Ovary (tissue), 9 donors: ENCODE results near the gene GRAMD4. TPM values are rescaled to one million over a fixed set of nuclear protein-coding genes. Genes with fewer than 3 reads are reported as not detected.

Source experiments
- DNase-seq, 5 donors: peaks; one replicate each; pipeline ENCODE4 v3.0.0-alpha.2; 2019 to 2020
- H3K27ac ChIP-seq, 2 donors: fragments of 200-600 bp; one replicate each; pipeline versions ENCODE4 v1.5.1 to v1.8.0; 2019 to 2022
- H3K27me3 ChIP-seq: fragments of 200-600 bp; one replicate; pipeline ENCODE4 v1.8.0; 2022
- H3K36me3 ChIP-seq: fragments of 200-600 bp; sonication (generic); one replicate; pipeline ENCODE4 v1.5.1; 2019
- H3K4me1 ChIP-seq: one replicate; pipeline ENCODE4 v1.8.1; 2013; ENCODE audit warnings: mild to moderate bottlenecking, moderate library complexity; ENCODE audit not compliant: insufficient read depth
- H3K4me3 ChIP-seq: fragments of 200-600 bp; sonication (generic); one replicate; pipeline ENCODE4 v1.5.1; 2017
- H3K9me3 ChIP-seq, 2 donors: fragments of 200-600 bp in 1 of 2; sonication (generic) in 1 of 2; one replicate each; pipeline versions ENCODE4 v1.5.1 to v1.8.1; 2013 to 2019; ENCODE audit warnings: mild to moderate bottlenecking in 1 of 2, moderate library complexity in 1 of 2
- CTCF ChIP-seq, 3 donors: fragments of 450-650 bp in 2 of 3; fragments of 200-600 bp in 1 of 3; IDR thresholded peaks; one replicate each; pipeline versions ENCODE4 v1.5.1 to v1.8.0; 2016 to 2022; ENCODE audit warnings: antibody characterized with exemption in 3 of 3, mild to moderate bottlenecking in 1 of 3
- EP300 ChIP-seq: sonication (generic); formaldehyde crosslinking; IDR thresholded peaks from one replicate; pipeline ENCODE4 v1.6.1; 2017; ENCODE audit warnings: antibody characterized with exemption
- POLR2A ChIP-seq: fragments of 450-650 bp; IDR thresholded peaks from one replicate; pipeline ENCODE4 v1.6.1; 2017; ENCODE audit warnings: antibody characterized with exemption, mild to moderate bottlenecking, moderate library complexity
- WGBS, 3 donors: extraction: QIAGEN DNeasy Blood & Tissue Kit in 1 of 3; methylation state at CpG; one replicate each; pipeline versions ENCODE4 v1.1.5 to v1.1.7; 2013 to 2017; 5-methylcytosine and 5-hydroxymethylcytosine counted together
- intact Hi-C, 4 donors: fragments of 100-400 bp; cut with DNase I; formaldehyde crosslinking; loops; one replicate each; pipeline versions ENCODE4 v1.11.0 to v1.15.1; 2022 to 2023
- polyA plus RNA-seq, 2 donors: library from polyadenylated mRNA; stranded (reverse); fragments of 200-250 nt in 1 of 2; fragments of 350-450 nt in 1 of 2; fragmentation: Illumina TruSeq in 1 of 2; extraction: RNeasy Lipid Tissue Mini Kit (QIAGEN cat#74804) in 1 of 2; gene quantifications; one replicate each; pipeline ENCODE4 v1.2.3, GENCODE V29; 2013 to 2014
- total RNA-seq, 7 donors: library from RNA; depleted of rRNA in 2 of 7; stranded (reverse); fragments of >200 nt in 2 of 7; fragmentation: NEBNext Ultra II Directional in 3 of 7; extraction: Animal tissue kit (Norgen Biotek cat#: 25700) in 3 of 7; gene quantifications; one replicate each; pipeline versions ENCODE4 v1.1.0 to v1.2.4, GENCODE V29; 2016 to 2023
- donor health status: DM: no; HTN: no; CAD: no; lungs with moderate emphysema.
- donor health status: DM: no; HTN: no; CAD: no.
- donor health status: Bipolar disorder and iron deficiency.
- donor health status: DM: yes; HTN: yes; CAD: no.
- donor health status: DM: no; HTN: no; CAD: no.
- donor health status: DM: yes; HTN: yes; CAD: no.

The GRAMD4 gene
- total and polyA plus RNA-seq, 9 donors: 6.2 to 40.4 (median 27.8) TPM

DNA sequence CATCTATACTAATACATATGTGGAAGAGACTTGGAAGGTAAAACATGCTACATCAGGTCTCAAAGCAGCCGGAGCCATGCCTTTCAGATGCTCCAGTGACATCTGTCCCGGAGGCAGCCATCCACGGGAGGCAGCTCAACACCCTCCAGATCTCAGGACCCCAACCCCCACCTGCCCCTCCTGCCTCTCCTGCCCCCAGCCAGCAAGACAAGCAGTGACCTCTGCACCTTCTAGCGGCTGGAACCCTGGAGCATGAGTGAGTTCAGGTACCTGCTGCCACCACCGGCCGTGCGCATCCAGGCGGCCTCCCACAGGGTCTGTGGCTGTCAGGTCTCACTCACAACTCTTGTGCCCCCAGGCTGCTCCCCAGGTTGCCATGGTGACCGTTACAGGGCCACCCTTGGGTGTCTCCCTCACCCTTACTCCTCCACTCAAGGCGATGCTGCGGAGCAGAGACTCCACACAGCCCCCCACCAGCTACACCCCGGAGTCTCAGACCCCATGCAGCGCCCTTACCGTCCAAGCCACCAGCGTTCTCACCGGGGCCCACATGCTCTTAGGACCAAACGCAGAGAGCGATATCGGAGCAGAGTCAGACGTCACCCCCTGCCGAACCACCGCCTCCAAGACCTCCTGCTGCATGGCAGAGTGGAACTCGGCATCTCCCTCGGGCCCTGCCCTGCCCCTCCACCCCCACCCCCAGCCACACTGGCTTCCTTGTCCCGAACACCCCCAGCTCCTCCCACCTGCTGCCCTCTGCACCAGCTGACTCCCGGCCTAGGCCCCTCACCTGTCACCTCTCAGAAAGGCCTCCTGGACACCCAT lies 83.2 kb downstream of the GRAMD4 start:
- WGBS, 3 donors: 90 to 93% (median 92%) methylated on average over 26 of the region's 26 CpGs

DNA sequence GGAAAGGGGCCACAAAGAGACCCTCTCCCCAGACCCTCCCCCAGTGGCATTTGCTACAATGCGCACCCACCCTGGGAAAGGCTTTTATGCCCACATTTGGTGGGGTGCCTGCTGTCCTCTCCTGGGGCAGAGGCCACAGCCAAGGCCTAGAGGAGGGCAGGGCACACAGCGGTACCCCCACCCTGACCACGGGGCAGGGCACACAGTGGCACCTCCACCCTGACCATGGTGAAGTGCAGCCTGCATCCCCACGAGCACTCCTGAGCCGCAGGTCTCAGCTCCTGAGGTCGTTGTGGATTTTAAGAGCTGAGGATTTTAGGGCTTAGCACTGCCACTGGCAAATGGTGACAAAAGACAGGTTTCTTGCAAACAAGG lies 83.8 kb downstream of the GRAMD4 start:
- H3K9me3 ChIP-seq: no peaks in the 10 kb centered on the region
- TF ChIP-seq POLR2A (no peak), CTCF (IDR thresholded peaks at IDR 0.05) (no peak), EP300 (no peak)
- intact Hi-C loops: no loop called here
- WGBS, 3 donors: 88 to 89% (median 88%) methylated on average over 6 of the region's 6 CpGs
- H3K27me3 ChIP-seq: no peaks in the 10 kb centered on the region
- no peak overlapping the region for H3K4me3 ChIP-seq
- no peak for DNase-seq
- H3K36me3 ChIP-seq: no peaks in the 10 kb centered on the region
- H3K27ac ChIP-seq: no peak overlapping the region
- H3K4me1 ChIP-seq: no peaks in the 10 kb centered on the region

More for the DNA sequence above, 83.2 kb downstream of the GRAMD4 start:
- intact Hi-C loops: no loop called here
- no peaks in the 10 kb centered on the region for H3K36me3 ChIP-seq
- no peaks in the 10 kb centered on the region for H3K27me3 ChIP-seq
- no peak for TF ChIP-seq POLR2A
- TF ChIP-seq EP300: no peak
- TF ChIP-seq CTCF (IDR thresholded peaks at IDR 0.05): no peak
- no peaks in the 10 kb centered on the region for H3K4me1 ChIP-seq
- no peak overlapping the region for H3K4me3 ChIP-seq
- DNase-seq: no peak
- H3K9me3 ChIP-seq: no peaks in the 10 kb centered on the region
- no peak overlapping the region for H3K27ac ChIP-seq

GRCh38 chr22:46706060-46706459 lies 85.9 kb downstream of the GRAMD4 start:
- intact Hi-C loops: no loop called here
- H3K27ac ChIP-seq: no peak overlapping the region
- H3K4me1 ChIP-seq: no peaks in the 10 kb centered on the region
- 88 to 95% (median 94%) methylated on average over 12 of the region's 12 CpGs for WGBS, 3 donors
- no peak overlapping the region for H3K4me3 ChIP-seq
- no peak for DNase-seq
- H3K27me3 ChIP-seq: no peaks in the 10 kb centered on the region
- TF ChIP-seq POLR2A (no peak), EP300 (no peak), CTCF (IDR thresholded peaks at IDR 0.05) (no peak)
- H3K36me3 ChIP-seq: no peaks in the 10 kb centered on the region
- no peaks in the 10 kb centered on the region for H3K9me3 ChIP-seq

GRCh38 chr22:46707305-46707704 lies 87.1 kb downstream of the GRAMD4 start:
- no peak overlapping the region for H3K4me3 ChIP-seq
- no peak for TF ChIP-seq CTCF (IDR thresholded peaks at IDR 0.05)
- TF ChIP-seq EP300: no peak
- no peak for TF ChIP-seq POLR2A
- 81 to 87% (median 82%) methylated on average over 13 of the region's 13 CpGs for WGBS, 3 donors
- H3K9me3 ChIP-seq: no peaks in the 10 kb centered on the region
- no peaks in the 10 kb centered on the region for H3K4me1 ChIP-seq
- no peaks in the 10 kb centered on the region for H3K27me3 ChIP-seq
- H3K36me3 ChIP-seq: no peaks in the 10 kb centered on the region
- no peak overlapping the region for H3K27ac ChIP-seq
- intact Hi-C loops: no loop called here
- no peak for DNase-seq
